GM21576 (cell line): ENCODE results near the gene RBM26.
"Not testable (repeated sequence)": the region's sequence is repeated elsewhere in the genome, so short reads cannot be mapped to it uniquely, and the experiment has no call there.

Experiments
- ATAC-seq: cut with Tn5 transposase; IDR thresholded peaks from one replicate; pipeline ENCODE4 v1.9.1; 2021; ENCODE audit warnings: mild to moderate bottlenecking, moderate library complexity; ENCODE audit not compliant: unreplicated experiment

The RBM26 gene

GRCh38 chr13:79282976-79283375, 123.1 kb downstream of the RBM26 start:
- ATAC-seq, result no peak

- no peak for ATAC-seq
Measured at GRCh38 chr13:79282508-79282907, 123.5 kb downstream of the RBM26 start.

GRCh38 chr13:79281339-79281747, 124.7 kb downstream of the RBM26 start:
- ATAC-seq, result no peak

- ATAC-seq, result not testable (repeated sequence)
Measured at GRCh38 chr13:79279735-79280134, 126.3 kb downstream of the RBM26 start.

GRCh38 chr13:79273045-79273444, 133.0 kb downstream of the RBM26 start:
- no peak for ATAC-seq

GRCh38 chr13:79271616-79272015, 134.4 kb downstream of the RBM26 start:
- no peak for ATAC-seq

GRCh38 chr13:79270859-79271258, 135.2 kb downstream of the RBM26 start:
- no peak for ATAC-seq
